ENCODE measurements around the gene APMAP.
"Not testable (repeated sequence)": the region's sequence is repeated elsewhere in the genome, so short reads cannot be mapped to it uniquely, and the experiment has no call there.

The APMAP gene

DNA sequence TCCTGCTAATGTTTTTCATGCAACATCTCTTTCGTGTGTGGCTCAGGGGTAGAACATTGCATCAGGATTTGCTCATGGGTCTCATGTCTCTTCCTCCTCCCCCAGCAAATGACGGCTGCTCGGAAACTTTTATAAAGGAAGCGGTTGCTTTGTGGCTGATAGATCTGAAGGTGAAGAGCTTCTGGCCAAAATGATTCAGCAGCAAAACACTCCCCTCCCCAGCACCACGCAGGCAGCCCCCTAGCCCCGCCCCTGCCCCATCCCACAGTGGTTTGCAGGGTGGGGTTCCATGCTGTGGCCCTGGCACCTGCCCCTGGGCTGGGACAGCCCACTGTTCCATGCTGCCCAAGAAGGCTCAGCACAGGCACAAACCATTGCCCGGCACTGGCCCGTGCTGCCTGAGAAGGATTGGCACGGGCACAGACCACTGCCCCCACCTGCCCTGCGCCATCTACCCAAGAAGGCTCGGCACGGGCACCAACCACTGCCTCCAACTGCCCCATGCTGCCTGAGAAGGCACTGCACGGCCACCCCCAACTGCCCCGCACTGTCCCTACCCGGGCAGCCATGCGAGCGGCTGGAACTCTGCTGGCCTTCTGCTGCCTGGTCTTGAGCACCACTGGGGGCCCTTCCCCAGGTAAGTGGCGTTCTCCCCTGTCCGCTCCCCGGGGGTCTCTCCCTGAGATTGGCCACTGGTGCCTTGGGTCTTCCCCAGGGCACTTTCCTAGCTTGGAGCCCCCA, 43.4 kb downstream of the APMAP start, which contains the start of gene CST7:
CST7 (plus strand) TSS at position 331 of the 741 bp plus-strand sequence; CDS start at position 568, 237 bp downstream.
- no peak for DNase-seq
- TF ChIP-seq GATA1 (IDR thresholded peaks at IDR 0.05; ENCODE audit: low read depth, low read length) (no peak), POLR2A (IDR thresholded peaks at IDR 0.05; ENCODE audit: low read length) (no peak)

DNA sequence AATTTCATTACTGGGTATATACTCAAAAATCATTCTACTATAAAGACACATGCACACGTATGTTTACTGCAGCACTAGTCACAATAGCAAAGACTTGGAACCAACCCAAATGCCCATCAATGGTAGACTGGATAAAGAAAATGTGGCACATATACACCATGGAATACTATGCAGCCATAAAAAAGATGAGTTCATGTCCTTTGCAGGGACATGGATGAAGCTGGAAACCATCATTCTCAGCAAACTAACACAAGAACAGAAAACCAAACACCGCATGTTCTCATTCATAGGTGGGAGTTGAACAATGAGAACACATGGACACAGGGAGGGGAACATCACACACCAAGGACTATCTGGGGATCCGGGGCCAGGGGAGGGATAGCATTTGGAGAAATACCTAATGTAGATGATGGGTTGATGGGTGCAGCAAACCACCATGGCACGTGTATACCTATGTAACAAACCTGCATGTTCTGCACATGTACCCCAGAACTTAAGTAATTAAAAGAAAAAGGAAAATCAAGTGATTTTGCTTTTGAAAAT, 44.1 kb downstream of the APMAP start:
- not testable (repeated sequence) for DNase-seq

DNA sequence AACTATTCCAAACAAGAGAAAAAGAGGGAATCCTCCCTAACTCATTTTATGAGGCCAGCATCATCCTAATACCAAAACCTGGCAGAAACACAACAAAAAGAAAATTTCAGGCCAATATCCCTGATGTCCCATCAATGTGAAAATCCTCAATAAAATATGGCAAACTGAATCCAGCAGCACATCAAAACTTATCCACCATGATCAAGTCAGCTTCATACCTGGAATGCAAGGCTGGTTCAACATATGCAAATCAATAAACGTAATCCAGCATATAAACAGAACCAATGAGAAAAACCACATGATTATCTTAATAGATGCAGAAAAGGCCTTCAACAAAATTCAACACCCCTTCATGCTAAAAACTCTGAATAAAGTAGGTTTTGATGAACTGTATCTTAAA, 46.2 kb downstream of the APMAP start:
- not testable (repeated sequence) for DNase-seq

DNA sequence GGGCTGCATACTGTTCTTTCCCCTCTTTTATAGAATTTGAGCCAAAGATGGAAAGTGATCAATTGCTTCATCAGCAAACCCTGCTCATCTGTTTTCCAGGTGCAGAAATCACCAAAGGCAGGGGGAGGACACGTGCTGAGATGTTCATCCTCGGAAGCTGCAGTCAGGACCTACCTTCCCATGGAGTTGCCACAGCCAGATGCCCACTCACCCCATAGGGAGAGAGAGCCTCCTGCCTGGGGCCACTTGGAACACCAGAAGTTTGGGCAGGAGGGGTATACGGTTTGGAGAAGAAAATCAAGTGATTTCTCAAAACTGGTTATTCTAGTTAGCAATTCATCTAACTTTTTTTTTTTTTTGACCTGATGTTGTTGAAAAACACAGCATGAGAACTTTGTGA, 48.8 kb downstream of the APMAP start:
- DNase-seq = no peak
- TF ChIP-seq GATA1 (IDR thresholded peaks at IDR 0.05; ENCODE audit: low read depth, low read length) (no peak), POLR2A (IDR thresholded peaks at IDR 0.05; ENCODE audit: low read length) (no peak)

DNA sequence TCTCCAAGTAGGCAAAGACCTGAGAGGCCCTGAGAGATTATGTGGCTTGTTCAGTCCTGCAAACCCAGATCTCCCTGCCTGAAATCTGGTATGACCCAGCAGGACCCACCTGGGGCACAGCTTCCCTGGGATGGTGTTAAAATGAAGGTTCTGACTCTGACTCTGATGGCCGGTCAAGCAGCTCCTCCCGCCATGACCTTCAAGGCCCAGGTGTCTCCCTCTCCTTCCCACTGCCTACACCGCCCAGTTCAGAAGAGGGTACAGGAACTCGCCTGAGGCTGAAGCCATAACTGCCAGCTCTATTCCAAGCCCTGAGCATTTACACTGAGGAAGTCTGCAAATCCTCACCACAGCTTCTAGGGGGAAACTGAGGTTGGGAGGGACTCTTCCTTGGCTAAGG, 49.4 kb downstream of the APMAP start:
- no peak for DNase-seq
- TF ChIP-seq GATA1 (IDR thresholded peaks at IDR 0.05; ENCODE audit: low read depth, low read length) (no peak), POLR2A (IDR thresholded peaks at IDR 0.05; ENCODE audit: low read length) (no peak)

DNA sequence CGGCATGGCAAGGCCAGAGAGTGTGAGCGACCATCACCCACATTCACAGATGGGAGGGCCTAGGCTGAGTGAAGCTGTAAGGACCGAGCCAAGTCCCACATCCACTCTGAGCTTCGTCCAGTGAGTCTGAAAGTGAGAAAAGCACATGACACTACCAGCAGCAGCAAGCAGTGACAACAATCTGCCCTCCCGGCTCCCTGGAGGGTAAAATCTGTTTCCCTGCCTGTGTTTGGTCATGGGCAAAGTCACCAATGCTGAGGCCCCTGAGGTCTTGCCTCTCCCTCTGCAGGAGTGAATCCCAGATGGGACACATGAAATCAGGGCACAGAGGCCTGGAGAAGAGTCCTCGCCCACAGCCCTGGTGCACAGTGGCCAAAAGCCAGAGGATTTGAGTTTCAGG, 49.9 kb downstream of the APMAP start:
- DNase-seq = no peak
- TF ChIP-seq POLR2A (IDR thresholded peaks at IDR 0.05; ENCODE audit: low read length) = no peak
- TF ChIP-seq GATA1 (IDR thresholded peaks at IDR 0.05; ENCODE audit: low read depth, low read length) = no peak

DNA sequence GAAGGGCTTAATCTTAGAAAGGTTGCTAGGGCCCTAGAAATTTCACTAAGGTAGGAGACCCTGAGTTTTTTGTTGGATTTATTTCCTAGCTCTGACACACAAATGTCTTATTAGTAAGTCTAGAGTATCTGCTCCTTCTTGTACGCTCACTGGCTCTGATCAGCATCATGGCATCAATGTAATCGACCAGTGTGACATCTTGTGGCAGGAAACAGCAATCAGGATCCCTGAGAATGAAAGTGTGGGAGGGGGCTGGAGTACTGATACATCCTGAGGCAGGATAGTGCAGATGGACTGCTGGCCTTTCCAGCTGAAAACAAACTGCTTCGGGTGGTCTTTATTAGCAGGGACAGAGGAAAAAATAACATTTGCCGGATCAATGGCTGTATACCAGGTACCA, 53.5 kb downstream of the APMAP start:
- no peak for DNase-seq
- TF ChIP-seq GATA1 (IDR thresholded peaks at IDR 0.05; ENCODE audit: low read depth, low read length) = no peak
- TF ChIP-seq POLR2A (IDR thresholded peaks at IDR 0.05; ENCODE audit: low read length) = no peak

DNA sequence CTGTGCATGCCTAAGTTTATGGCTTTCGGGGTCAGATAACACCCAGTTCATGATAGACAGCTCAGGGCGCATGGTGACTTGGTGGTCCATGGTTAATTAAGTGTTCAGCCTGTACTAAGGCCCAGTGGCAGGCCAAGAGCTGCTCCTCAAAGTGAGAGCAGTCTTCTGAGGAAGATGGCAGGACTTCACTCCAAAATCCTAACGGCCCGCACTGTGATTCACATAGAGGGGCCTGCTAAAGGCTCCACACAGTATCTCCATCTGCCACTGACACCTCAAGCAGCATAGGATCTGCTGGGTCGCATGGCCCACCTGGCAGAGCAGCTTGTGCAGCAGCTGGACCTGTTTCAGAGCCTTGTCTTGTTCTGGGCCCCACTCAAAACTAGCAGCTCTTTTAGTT, 54.1 kb downstream of the APMAP start:
- TF ChIP-seq GATA1 (IDR thresholded peaks at IDR 0.05; ENCODE audit: low read depth, low read length) (no peak), POLR2A (IDR thresholded peaks at IDR 0.05; ENCODE audit: low read length) (no peak)
- DNase-seq = no peak

DNA sequence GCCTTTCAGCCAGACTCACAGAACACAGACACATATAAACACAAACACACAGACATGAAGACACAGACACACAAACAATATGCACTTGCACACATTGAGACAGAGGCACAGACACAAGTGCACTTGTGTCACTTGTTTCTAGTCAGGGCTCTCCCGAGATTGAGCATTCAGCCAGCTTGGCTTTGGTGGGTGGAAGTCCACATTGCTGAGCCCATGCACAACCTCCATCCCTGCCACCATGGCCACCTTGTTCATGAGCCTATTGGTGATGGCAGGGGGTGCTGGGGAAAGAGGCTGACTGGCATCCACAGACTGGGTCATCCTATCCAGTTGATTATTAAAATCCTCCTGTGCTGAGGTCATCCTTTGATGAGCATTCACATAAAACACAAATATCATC, 55.0 kb downstream of the APMAP start:
- no peak for TF ChIP-seq POLR2A (IDR thresholded peaks at IDR 0.05; ENCODE audit: low read length)
- TF ChIP-seq GATA1 (IDR thresholded peaks at IDR 0.05; ENCODE audit: low read depth, low read length) = no peak
- no peak for DNase-seq

DNA sequence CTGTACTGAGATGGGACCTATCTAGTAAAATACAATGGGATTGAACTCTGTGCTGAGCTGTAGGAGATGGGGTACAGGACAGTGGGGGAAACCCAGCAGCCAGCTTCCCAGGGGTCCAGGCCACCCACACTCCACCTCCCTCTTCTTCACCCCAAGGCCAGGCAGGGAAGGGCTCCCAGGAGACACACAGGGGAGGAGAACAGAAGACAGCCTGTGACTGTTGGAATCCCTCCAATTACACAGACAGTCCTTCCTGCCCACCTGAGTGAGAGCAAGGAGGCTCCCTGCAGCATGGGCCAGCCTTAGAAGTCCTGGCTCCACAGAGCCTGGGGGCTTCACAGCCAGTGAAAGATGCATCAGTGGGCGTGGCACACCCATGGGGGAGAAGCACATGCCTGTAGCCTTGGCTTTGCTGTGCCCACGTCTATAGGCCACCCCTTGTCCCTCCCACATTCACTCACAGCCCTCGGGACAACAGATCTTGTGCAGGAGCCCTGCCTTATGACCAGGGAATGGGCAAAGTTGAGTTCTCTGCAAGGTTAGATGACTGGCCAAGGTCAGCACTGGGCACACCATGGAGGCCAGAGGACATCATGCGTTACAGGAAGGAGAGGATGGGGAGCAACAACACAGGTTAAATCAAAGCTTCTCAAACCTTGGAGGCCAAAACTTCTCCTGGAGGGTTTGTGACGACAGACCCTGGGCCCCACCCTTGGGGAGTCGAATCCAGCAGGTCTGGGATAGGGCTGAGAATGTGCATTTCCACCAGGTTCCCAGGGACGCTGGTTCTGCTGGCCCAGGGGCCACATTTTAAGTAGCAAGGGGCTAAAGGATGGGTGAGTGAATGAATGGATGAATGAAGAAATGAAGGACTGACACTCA, 55.8 kb downstream of the APMAP start:
- TF ChIP-seq GATA1 (IDR thresholded peaks at IDR 0.05; ENCODE audit: low read depth, low read length) (no peak), POLR2A (IDR thresholded peaks at IDR 0.05; ENCODE audit: low read length) (no peak)
- DNase-seq = no peak

DNA sequence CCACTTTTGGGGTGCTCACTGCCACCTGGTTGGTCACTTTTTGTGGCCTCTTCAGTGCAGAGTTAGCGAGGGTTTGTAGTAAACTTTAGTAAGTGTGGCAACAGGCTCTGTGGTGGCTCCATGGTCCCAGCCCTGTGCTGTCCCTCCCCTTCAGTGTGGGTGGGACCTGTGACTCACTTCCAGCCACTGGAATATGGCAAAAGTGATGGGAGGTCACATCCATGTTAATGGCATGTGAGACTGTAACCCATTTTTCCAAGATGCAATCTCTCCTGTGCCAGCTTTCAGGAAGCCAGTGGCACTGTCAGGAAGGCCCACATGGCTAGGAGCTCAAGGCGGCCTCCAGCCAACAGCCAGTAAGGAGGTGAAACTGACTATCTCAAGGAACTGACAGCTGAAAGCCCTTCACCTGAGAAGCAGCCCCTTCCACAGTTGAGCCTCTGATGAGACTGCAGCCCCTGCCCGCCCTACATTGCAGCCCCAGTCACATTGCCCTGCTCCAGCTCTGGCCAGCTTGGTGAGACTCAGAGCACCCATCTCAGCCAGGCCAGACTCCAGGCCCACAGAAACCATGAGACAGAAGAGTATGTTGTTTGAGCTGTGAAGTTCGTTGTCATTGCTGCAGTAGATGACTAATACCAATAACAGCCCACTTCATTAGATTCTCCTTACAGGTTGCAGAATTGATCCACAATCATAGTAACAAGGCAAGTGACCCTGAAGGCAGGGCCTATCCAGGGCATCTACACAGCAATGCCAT, 56.6 kb downstream of the APMAP start:
- DNase-seq = no peak

DNA sequence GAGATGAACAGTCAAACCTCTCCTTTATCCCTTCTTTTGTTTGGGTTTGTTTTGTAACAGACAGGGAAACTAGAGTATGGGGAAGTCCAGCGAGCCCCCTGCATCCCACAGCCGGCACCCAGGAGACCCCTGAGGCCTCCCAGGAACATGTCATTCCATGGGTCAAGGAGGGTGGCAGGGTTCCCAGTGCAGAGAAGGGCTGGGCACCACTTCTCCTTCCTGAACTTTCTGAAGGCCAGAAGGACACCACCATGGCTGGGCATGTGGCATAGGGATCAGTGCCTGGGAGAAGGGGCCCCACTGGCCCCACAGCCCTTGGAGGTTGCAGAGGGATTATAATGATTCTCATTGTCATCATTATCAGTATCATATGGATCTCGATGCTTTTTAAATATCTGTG, 57.4 kb downstream of the APMAP start:
- no peak for TF ChIP-seq GATA1 (IDR thresholded peaks at IDR 0.05; ENCODE audit: low read depth, low read length)
- no peak for DNase-seq

More for the DNA sequence above, 56.6 kb downstream of the APMAP start:
- TF ChIP-seq GATA1 (IDR thresholded peaks at IDR 0.05; ENCODE audit: low read depth, low read length) (no peak), POLR2A (IDR thresholded peaks at IDR 0.05; ENCODE audit: low read length) (no peak)

DNA sequence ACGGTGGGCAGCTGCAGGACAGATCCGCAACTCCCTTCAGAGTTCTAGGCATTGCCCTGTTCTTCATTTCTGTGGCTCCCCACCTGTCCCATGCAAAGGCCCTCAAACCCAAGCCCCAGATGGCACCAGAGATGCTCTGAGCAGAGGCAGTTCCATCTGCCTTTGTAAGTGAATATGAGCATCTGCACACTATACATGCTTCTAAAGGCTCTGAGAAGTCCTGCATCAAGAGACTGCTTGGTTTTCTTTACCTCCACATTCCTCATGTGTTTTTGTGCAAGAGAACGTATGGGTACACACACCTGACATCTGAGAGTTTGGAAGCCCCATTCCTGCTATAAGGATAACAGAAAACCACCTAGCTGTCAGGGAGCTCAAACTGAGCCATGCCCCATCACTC, 57.8 kb downstream of the APMAP start:
- TF ChIP-seq GATA1 (IDR thresholded peaks at IDR 0.05; ENCODE audit: low read depth, low read length) (no peak), POLR2A (IDR thresholded peaks at IDR 0.05; ENCODE audit: low read length) (no peak)
- DNase-seq = no peak

DNA sequence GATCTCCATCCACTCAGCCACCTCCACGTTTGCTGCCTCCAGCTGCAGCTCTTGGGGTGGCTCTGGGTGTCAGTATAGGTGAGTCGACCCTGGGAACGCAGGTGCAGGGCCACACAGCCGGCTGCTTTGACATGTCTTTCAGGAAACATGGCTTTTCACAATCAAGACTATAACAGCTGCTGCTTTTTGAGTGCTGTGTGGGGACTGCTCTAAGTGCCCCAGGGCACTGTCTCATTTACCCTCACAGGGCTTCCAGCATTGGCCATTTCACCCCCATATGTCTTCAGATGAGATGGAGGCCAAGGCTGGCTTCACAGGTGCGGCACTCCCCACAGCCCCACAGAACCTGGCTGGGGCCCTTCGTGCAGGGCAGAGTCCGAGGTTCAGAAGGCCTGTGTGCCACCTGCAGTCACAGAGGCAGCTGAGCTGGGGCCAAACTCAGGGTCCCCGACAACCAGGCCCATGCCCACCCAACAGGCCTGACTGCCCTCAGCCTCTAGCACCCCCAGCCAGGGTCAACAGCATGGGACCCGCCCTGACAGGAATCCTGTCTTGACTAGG, 58.4 kb downstream of the APMAP start:
- no peak for TF ChIP-seq POLR2A (IDR thresholded peaks at IDR 0.05; ENCODE audit: low read length)
- no peak for TF ChIP-seq GATA1 (IDR thresholded peaks at IDR 0.05; ENCODE audit: low read depth, low read length)
- no peak for DNase-seq
